ENCODE data around the gene BMPR2. TPM values are rescaled to one million over a fixed set of nuclear protein-coding genes. Genes with fewer than 3 reads are reported as not detected.
"Not testable (repeated sequence)": the region's sequence is repeated elsewhere in the genome, so short reads cannot be mapped to it uniquely, and the experiment has no call there.

The BMPR2 gene
- total and polyA plus RNA-seq, 2 of the 8 experiments (the other 6 are each of a cell fraction or from before 2014, with no cell fraction given), result 5.5 to 19.8 TPM

DNA sequence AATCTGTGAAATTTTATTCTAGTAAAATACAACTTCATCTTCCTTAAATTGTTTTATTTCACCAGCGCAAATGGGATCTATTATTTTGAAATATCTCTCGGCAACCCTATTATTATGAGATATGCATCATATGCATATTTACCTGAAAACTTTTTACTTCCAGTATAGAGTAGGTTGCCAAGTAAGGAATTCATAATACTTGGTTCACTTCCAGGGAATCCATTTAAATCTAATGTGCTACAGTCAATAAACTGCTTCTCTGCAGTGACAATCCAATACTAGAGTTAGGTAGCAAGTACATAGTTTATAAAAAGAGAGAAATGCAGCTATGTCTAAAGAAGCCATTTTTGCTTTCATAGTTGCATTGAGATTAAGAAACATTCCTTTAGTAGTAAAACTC lies 169.8 kb downstream of the BMPR2 start (continued):
- TF ChIP-seq EP300 (IDR thresholded peaks at IDR 0.05; ENCODE audit: borderline replicate concordance in 1 of 2, low read depth in 2 of 2, low read length in 2 of 2), result no peak

DNA sequence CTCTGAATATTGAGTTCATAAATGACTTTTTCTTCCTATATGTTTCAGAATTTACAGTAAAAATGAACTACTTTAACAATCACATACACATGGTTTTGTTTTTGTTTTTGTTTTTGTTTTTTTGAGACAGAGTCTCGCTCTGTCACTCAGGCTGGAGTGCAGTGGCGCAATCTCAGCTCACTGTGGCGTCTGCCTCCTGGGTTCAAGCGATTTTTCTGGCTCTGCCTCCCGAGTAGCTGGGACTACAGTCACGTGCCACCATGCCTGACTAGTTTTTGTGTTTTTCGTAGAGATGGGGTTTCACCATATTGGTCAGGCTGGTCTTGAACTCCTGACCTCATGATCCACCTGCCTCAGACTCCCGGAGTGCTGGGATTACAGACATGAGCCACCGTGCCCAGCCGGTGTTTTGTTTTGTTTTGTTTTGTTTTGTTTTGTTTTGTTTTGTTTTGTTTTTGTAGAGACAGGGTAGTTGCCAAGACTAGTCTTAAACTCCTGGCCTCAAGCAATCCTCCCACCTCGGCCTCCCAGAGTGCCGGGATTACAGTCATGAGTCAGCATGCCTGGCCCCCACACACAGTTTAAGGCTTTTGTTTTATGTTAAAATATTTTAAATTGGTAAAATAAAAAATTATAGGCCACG lies 170.5 kb downstream of the BMPR2 start:
- H2AFZ ChIP-seq (ENCODE audit: low read length); H3K18ac ChIP-seq (ENCODE audit: extremely low read depth, low read length); H3K4me2 ChIP-seq (ENCODE audit: insufficient read depth in 1 of 2, low read depth in 2 of 2, low read length in 2 of 2); H3K36me3 ChIP-seq (ENCODE audit: control insufficient read depth in 2 of 4, insufficient read depth in 4 of 4, low read length in 3 of 4); H3K56ac ChIP-seq (replicated peaks; ENCODE audit: insufficient read length, low read depth, low read length); H3K4ac ChIP-seq (replicated peaks; ENCODE audit: insufficient read length, low read depth, low read length); H4K20me1 ChIP-seq (replicated peaks in 1 of 2; ENCODE audit: control insufficient read depth in 1 of 2, insufficient read depth in 2 of 2, low read length in 2 of 2); DNase-seq (ENCODE audit: low read depth in 1 of 2, low spot score in 2 of 2); H4K91ac ChIP-seq (replicated peaks; ENCODE audit: insufficient read length, low read length); H2BK15ac ChIP-seq (ENCODE audit: low read length); H2BK20ac ChIP-seq (ENCODE audit: low read length); H3K4me1 ChIP-seq (replicated peaks in 1 of 4; ENCODE audit: control insufficient read depth in 3 of 4, insufficient read depth in 4 of 4, low read length in 3 of 4); H3K79me1 ChIP-seq (ENCODE audit: low read depth, low read length); H3K14ac ChIP-seq (ENCODE audit: insufficient read length); H3K4me3 ChIP-seq (ENCODE audit: extremely low read depth in 1 of 4, insufficient read depth in 2 of 4, low read depth in 3 of 4, low read length in 4 of 4); H3K23ac ChIP-seq (ENCODE audit: insufficient read length); H3K79me2 ChIP-seq (ENCODE audit: control insufficient read depth in 1 of 2, insufficient read depth in 2 of 2, low read length in 2 of 2); H4K8ac ChIP-seq (ENCODE audit: extremely low read depth, insufficient read depth, low read length); H3K9ac ChIP-seq (replicated peaks in 1 of 4; ENCODE audit: extremely low read depth in 1 of 4, low read depth in 3 of 4, low read length in 3 of 4); H3K23me2 ChIP-seq (ENCODE audit: low read depth, low read length); FAIRE-seq; H3K27ac ChIP-seq (ENCODE audit: low read depth, low read length); H2AK5ac ChIP-seq (ENCODE audit: low read depth, low read length); CTCF ChIA-PET (ENCODE audit: partially characterized antibody); H3K9me3 ChIP-seq (ENCODE audit: insufficient read depth in 2 of 2, low read depth in 1 of 2, low read length in 1 of 2); H2BK5ac ChIP-seq (ENCODE audit: low read depth, low read length); H3K27me3 ChIP-seq (replicated peaks in 1 of 4; ENCODE audit: control insufficient read depth in 3 of 4, extremely low read depth in 1 of 4, insufficient read depth in 3 of 4, low read length in 3 of 4); H2BK120ac ChIP-seq (replicated peaks; ENCODE audit: low read depth, low read length); H4K5ac ChIP-seq (ENCODE audit: insufficient read length, low read depth, low read length); H2BK12ac ChIP-seq (ENCODE audit: low read depth, low read length): not testable (repeated sequence)
- POLR2A ChIA-PET (ENCODE audit: partially characterized antibody), result interaction anchor here (0.7 kb wide), 1 partner anchor 979 kb away, joined by 3 read pairs; no protein-coding TSS in a partner anchor
- WGBS, 2 experiments (ENCODE audit: extremely low coverage in 1 of 2, insufficient coverage in 1 of 2, insufficient read length in 1 of 2, insufficient replicate concordance in 2 of 2, low coverage in 1 of 2, low lambda C conversion rate in 2 of 2, missing lambda C conversion rate in 1 of 2), result 92% methylated on average over 13 of the region's 13 CpGs; no CpG with 5 or more reads in 1 of the 2 experiments
